Neural progenitor cell (in vitro differentiated cells): Measurements from ENCODE around the gene OR10R2. TPM values are rescaled to one million over a fixed set of nuclear protein-coding genes. Genes with fewer than 3 reads are reported as not detected.

ENCODE experiments used
- DNase-seq: peaks from one replicate; pipeline ENCODE4 v3.0.0-alpha.2; 2016; ENCODE audit warnings: low spot score
- H2AFZ ChIP-seq: fragments of 200-600 bp; sonication (generic); replicated peaks from 2 replicates; pipeline ENCODE4 v1.6.1; 2016; ENCODE audit warnings: antibody characterized with exemption
- H3F3A ChIP-seq: fragments of 200-600 bp; sonication (generic); 2 replicates; pipeline ENCODE4 v1.6.1; 2016; ENCODE audit warnings: antibody characterized with exemption, low read depth
- H3K27ac ChIP-seq: fragments of 200-600 bp; sonication (generic); 2 replicates; pipeline ENCODE4 v1.5.1; 2016; ENCODE audit warnings: mild to moderate bottlenecking
- H3K27me3 ChIP-seq: fragments of 200-600 bp; sonication (generic); 2 replicates; pipeline ENCODE4 v1.6.1; 2016; ENCODE audit warnings: mild to moderate bottlenecking, moderate library complexity
- H3K36me3 ChIP-seq: fragments of 200-600 bp; sonication (generic); 2 replicates; pipeline ENCODE4 v1.5.1; 2016
- H3K4me1 ChIP-seq: fragments of 200-600 bp; sonication (generic); 2 replicates; pipeline ENCODE4 v1.6.1; 2016; ENCODE audit warnings: mixed run types
- H3K4me2 ChIP-seq: fragments of 200-600 bp; sonication (generic); 2 replicates; pipeline ENCODE4 v1.6.1; 2016
- H3K4me3 ChIP-seq: fragments of 200-600 bp; sonication (generic); 2 replicates; pipeline ENCODE4 v1.5.1; 2016
- H3K79me2 ChIP-seq: fragments of 200-600 bp; sonication (generic); 2 replicates; pipeline ENCODE4 v1.6.1; 2016; ENCODE audit warnings: low read depth
- H3K9ac ChIP-seq: fragments of 200-600 bp; sonication (generic); 2 replicates; pipeline ENCODE4 v1.6.1; 2016
- H3K9me3 ChIP-seq: fragments of 200-600 bp; sonication (generic); 2 replicates; pipeline ENCODE4 v1.5.1; 2016; ENCODE audit warnings: low read depth
- H4K20me1 ChIP-seq: fragments of 200-600 bp; sonication (generic); 2 replicates; pipeline ENCODE4 v1.6.1; 2016; ENCODE audit warnings: low read depth
- H3K27ac Mint-ChIP-seq: 3 replicates; pipeline ENCODE4 v1.8.0; 2021; ENCODE audit warnings: mixed read lengths
- H3K27me3 Mint-ChIP-seq: 2 replicates; pipeline ENCODE4 v1.8.0; 2022; ENCODE audit warnings: low read depth, mild to moderate bottlenecking, inconsistent platforms, moderate library complexity, mixed read lengths; ENCODE audit not compliant: insufficient read depth
- H3K36me3 Mint-ChIP-seq: 3 replicates; pipeline ENCODE4 v1.8.0; 2021; ENCODE audit warnings: mixed read lengths
- H3K4me1 Mint-ChIP-seq: 3 replicates; pipeline ENCODE4 v1.8.0; 2021; ENCODE audit warnings: mixed read lengths
- H3K4me3 Mint-ChIP-seq: 3 replicates; pipeline ENCODE4 v1.8.0; 2021; ENCODE audit warnings: mild to moderate bottlenecking, moderate library complexity, mixed read lengths
- H3K9me3 Mint-ChIP-seq: 3 replicates; pipeline ENCODE4 v1.8.0; 2020; ENCODE audit warnings: mixed read lengths
- EZH2 ChIP-seq: fragments of 200-600 bp; sonication (generic); IDR thresholded peaks from 2 replicates; pipeline ENCODE4 v1.6.1; 2017; ENCODE audit warnings: antibody characterized with exemption, mild to moderate bottlenecking, moderate library complexity
- EZH2phosphoT487 ChIP-seq: fragments of 200-600 bp; sonication (generic); IDR thresholded peaks from 2 replicates; pipeline ENCODE4 v1.6.1; 2017; ENCODE audit warnings: antibody characterized with exemption
- total RNA-seq: library from RNA; depleted of rRNA; stranded (reverse); fragments of >200 nt; gene quantifications from 2 replicates; pipeline ENCODE4 v1.2.3, GENCODE V29; 2015; ENCODE audit warnings: low replicate concordance
- TF ChIP-seq, protein P1 (sequence below): fragments of 200-600 bp; sonication (generic); IDR thresholded peaks from 2 replicates; pipeline ENCODE4 v1.5.1; 2017; ENCODE audit warnings: antibody characterized with exemption, mild to moderate bottlenecking

The OR10R2 gene
- total RNA-seq, 1 donor from 2014 or later, result not detected

DNA sequence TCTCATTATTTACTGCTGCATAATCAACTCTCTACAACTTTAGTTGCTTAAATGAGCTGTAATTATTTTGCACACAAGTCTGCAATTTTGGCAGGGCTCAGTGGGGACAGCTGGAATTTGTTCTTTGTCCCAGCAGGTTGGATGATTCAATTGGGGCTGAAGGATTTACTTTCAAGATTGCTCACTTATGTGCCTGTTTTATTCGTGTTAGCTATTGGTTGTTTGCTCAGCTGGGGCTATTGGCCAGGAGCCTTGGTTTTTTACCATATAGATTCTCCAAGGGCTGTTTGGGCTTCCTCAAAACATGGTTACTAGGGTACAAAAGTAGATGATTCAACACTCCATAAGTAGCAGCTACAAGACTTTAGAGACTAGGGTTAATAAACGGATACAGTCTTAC is 13.4 kb downstream of the OR10R2 start:
- DNase-seq, result peak; percentile 6
- H3F3A ChIP-seq, result no peaks in the 10 kb centered on the region
- H3K27ac ChIP-seq, result no peak overlapping the region
- Mint-ChIP-seq H3K36me3 (no peaks in the 10 kb centered on the region), H3K4me3 (no peak overlapping the region), H3K9me3 (no peaks in the 10 kb centered on the region), H3K4me1 (no peaks in the 10 kb centered on the region), H3K27me3 (no peaks in the 10 kb centered on the region), H3K27ac (no peak overlapping the region)
- H3K27me3 ChIP-seq, result no peaks in the 10 kb centered on the region
- no peaks in the 10 kb centered on the region for H3K36me3 ChIP-seq
- no peaks in the 10 kb centered on the region for H4K20me1 ChIP-seq
- no peak overlapping the region for H2AFZ ChIP-seq
- no peak overlapping the region for H3K4me2 ChIP-seq
- no peaks in the 10 kb centered on the region for H3K9me3 ChIP-seq
- H3K9ac ChIP-seq, result no peak overlapping the region
- H3K4me1 ChIP-seq, result peaks cover 16% of the 10 kb centered on the region
- H3K4me3 ChIP-seq, result no peak overlapping the region
- no peak for TF ChIP-seq EZH2phosphoT487
- TF ChIP-seq, protein P1, sequence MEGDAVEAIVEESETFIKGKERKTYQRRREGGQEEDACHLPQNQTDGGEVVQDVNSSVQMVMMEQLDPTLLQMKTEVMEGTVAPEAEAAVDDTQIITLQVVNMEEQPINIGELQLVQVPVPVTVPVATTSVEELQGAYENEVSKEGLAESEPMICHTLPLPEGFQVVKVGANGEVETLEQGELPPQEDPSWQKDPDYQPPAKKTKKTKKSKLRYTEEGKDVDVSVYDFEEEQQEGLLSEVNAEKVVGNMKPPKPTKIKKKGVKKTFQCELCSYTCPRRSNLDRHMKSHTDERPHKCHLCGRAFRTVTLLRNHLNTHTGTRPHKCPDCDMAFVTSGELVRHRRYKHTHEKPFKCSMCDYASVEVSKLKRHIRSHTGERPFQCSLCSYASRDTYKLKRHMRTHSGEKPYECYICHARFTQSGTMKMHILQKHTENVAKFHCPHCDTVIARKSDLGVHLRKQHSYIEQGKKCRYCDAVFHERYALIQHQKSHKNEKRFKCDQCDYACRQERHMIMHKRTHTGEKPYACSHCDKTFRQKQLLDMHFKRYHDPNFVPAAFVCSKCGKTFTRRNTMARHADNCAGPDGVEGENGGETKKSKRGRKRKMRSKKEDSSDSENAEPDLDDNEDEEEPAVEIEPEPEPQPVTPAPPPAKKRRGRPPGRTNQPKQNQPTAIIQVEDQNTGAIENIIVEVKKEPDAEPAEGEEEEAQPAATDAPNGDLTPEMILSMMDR, result no peak
- no peaks in the 10 kb centered on the region for H3K79me2 ChIP-seq

- Histone ChIP-seq H3K36me3 (no peaks in the 10 kb centered on the region), H3F3A (no peaks in the 10 kb centered on the region), H3K4me3 (no peak overlapping the region), H3K9me3 (no peaks in the 10 kb centered on the region), H3K4me1 (peaks cover 5% of the 10 kb centered on the region), H3K4me2 (no peak overlapping the region), H3K27me3 (no peaks in the 10 kb centered on the region), H2AFZ (no peak overlapping the region), H3K9ac (no peak overlapping the region), H3K27ac (no peak overlapping the region), H3K79me2 (no peaks in the 10 kb centered on the region), H4K20me1 (no peaks in the 10 kb centered on the region)
- Mint-ChIP-seq H3K27ac (no peak overlapping the region), H3K9me3 (no peaks in the 10 kb centered on the region), H3K4me1 (no peaks in the 10 kb centered on the region), H3K36me3 (no peaks in the 10 kb centered on the region), H3K4me3 (no peak overlapping the region), H3K27me3 (no peaks in the 10 kb centered on the region)
- DNase-seq, result no peak
- no peak for TF ChIP-seq EZH2phosphoT487
- TF ChIP-seq, protein P1, result no peak
- no peak for TF ChIP-seq EZH2
Observed at GRCh38 chr1:158491316-158491715, 19.3 kb downstream of the OR10R2 start.

GRCh38 chr1:158493054-158493453 is 21.0 kb downstream of the OR10R2 start:
- H3K4me3 Mint-ChIP-seq, result no peak overlapping the region

More at GRCh38 chr1:158493054-158493453, 21.0 kb downstream of the OR10R2 start:
- Mint-ChIP-seq H3K27ac (no peak overlapping the region), H3K36me3 (no peaks in the 10 kb centered on the region), H3K9me3 (no peaks in the 10 kb centered on the region), H3K4me1 (no peaks in the 10 kb centered on the region), H3K27me3 (no peaks in the 10 kb centered on the region)
- no peak for TF ChIP-seq EZH2phosphoT487
- TF ChIP-seq EZH2, result no peak
- TF ChIP-seq, protein P1, result no peak
- Histone ChIP-seq H3F3A (no peaks in the 10 kb centered on the region), H3K79me2 (no peaks in the 10 kb centered on the region), H3K36me3 (no peaks in the 10 kb centered on the region), H3K27me3 (no peaks in the 10 kb centered on the region), H4K20me1 (no peaks in the 10 kb centered on the region), H3K4me1 (no peaks in the 10 kb centered on the region), H3K4me3 (no peak overlapping the region), H3K9ac (no peak overlapping the region), H3K9me3 (no peaks in the 10 kb centered on the region), H3K27ac (no peak overlapping the region), H2AFZ (no peak overlapping the region), H3K4me2 (no peak overlapping the region)
- no peak for DNase-seq
